GM23248 (cell line): ENCODE measurements around the gene ATP8A1.

Experiments used
- EZH2 ChIP-seq: fragments of 200-600 bp; sonication (generic); IDR thresholded peaks from 2 replicates; pipeline ENCODE4 v1.6.1; 2018; ENCODE audit warnings: antibody characterized with exemption, mild to moderate bottlenecking; ENCODE audit not compliant: insufficient read depth, poor library complexity, severe bottlenecking
- EZH2phosphoT487 ChIP-seq: fragments of 200-600 bp; sonication (generic); IDR thresholded peaks from 2 replicates; pipeline ENCODE4 v1.6.1; 2018; ENCODE audit warnings: antibody characterized with exemption, moderate library complexity, mild to moderate bottlenecking, low read depth; ENCODE audit not compliant: insufficient read depth

- TF ChIP-seq EZH2, result no peak
- TF ChIP-seq EZH2phosphoT487, result no peak
These were observed 266.1 kb downstream of the ATP8A1 start for GRCh38 chr4:42390622-42391354.
